Measurements from ENCODE around the gene HOXA6. TPM values are rescaled to one million over a fixed set of nuclear protein-coding genes. Genes with fewer than 3 reads are reported as not detected.
A peak's percentile ranks its signal among the peaks of the same experiment; 100 is the strongest.

Gene HOXA6
- total RNA-seq, 2 experiments from 2014 or later = 4.1 to 12.0 TPM

- BruUV-seq (replicated peaks) = no TSS peak
- TF ChIP-seq EZH2phosphoT487 (IDR thresholded peaks at IDR 0.05; ENCODE audit: borderline replicate concordance, low read depth, low read length) = no peak
- TF ChIP-seq, protein P1, sequence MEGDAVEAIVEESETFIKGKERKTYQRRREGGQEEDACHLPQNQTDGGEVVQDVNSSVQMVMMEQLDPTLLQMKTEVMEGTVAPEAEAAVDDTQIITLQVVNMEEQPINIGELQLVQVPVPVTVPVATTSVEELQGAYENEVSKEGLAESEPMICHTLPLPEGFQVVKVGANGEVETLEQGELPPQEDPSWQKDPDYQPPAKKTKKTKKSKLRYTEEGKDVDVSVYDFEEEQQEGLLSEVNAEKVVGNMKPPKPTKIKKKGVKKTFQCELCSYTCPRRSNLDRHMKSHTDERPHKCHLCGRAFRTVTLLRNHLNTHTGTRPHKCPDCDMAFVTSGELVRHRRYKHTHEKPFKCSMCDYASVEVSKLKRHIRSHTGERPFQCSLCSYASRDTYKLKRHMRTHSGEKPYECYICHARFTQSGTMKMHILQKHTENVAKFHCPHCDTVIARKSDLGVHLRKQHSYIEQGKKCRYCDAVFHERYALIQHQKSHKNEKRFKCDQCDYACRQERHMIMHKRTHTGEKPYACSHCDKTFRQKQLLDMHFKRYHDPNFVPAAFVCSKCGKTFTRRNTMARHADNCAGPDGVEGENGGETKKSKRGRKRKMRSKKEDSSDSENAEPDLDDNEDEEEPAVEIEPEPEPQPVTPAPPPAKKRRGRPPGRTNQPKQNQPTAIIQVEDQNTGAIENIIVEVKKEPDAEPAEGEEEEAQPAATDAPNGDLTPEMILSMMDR (conservative IDR thresholded peaks at IDR 0.05; ENCODE audit: low read length) = no peak
- H3K36me3 ChIP-seq (ENCODE audit: insufficient read depth, low read length) = no peaks in the 10 kb centered on the region
- H2AFZ ChIP-seq (ENCODE audit: low read length) = no peak overlapping the region
- no peaks in the 10 kb centered on the region for H3K9me2 ChIP-seq (ENCODE audit: insufficient read depth, low read length)
- POLR2A ChIA-PET = no interaction called here
- no peak for DNase-seq (ENCODE audit: low spot score)
- H3K4me2 ChIP-seq (ENCODE audit: low read length) = peak overlapping the region; percentile 69; the same call in 1 of the 2 replicates
- H4K20me1 ChIP-seq (ENCODE audit: insufficient read depth, low read length) = no peaks in the 10 kb centered on the region
- no peaks in the 10 kb centered on the region for H3K4me1 ChIP-seq (ENCODE audit: insufficient read depth, low read length, poor library complexity, severe bottlenecking)
- intact Hi-C loops (cut with micrococcal nuclease; ENCODE audit: unreplicated experiment) = no loop called here
- H3K27ac ChIP-seq (ENCODE audit: low read depth, low read length, poor library complexity, severe bottlenecking) = no peak overlapping the region
- no peaks in the 10 kb centered on the region for H3K79me2 ChIP-seq (ENCODE audit: insufficient read depth, low read depth, low read length)
- CTCF ChIA-PET (ENCODE audit: unreplicated experiment) = no interaction called here
- no peaks in the 10 kb centered on the region for H3K9me3 ChIP-seq (ENCODE audit: low read length)
- no peak overlapping the region for H3K4me3 ChIP-seq (ENCODE audit: low read depth, low read length, poor library complexity, severe bottlenecking)
Measured at GRCh38 chr7:27180431-27181420, 33.2 kb upstream of the HOXA6 start.

DNA sequence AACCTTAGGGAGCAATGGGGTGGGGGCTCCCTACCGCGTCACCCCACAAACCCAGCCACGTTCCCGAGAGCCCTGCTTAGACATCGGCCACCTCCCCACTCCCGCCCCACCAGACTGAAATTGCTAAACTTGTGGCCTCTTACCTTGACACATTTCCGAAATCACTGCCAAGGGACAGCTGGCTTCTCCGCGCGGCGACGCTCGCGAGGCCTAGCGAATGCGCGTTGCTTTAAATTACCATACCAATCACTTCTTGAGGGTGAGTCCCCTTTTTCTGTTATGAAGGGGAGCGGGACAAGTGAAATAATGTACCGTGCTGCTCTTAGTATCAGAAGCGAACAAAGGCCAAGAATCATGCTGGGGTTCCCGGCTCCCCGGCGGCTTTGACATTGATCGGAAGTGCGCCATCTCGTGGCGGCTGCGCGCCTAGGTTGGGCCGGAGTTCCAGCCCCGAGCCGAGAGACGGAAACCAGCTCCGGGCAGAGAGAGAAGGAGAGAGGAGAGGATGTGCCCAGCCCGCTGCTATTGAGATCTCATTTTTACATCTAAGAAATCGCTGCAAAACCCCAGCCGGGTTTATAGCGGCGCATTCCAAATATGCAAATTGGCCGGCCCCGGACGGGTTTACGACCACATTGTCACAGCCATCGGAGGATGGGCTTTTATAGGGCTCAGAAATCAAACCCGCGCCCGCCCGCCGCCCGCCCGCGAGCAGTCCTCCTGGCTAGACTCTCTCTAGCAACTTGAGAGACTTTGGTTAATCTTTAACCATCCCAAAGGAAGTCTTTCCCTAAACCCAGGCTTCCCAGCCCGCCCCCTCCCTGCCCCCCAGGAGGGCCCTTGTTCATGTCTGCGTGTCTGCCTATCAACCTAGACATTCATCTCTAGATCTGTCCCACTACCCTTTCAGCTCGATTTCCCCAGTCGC lies 32.2 kb upstream of the HOXA6 start:
- peak; percentile 64 for DNase-seq (ENCODE audit: low spot score)
- H4K20me1 ChIP-seq (ENCODE audit: insufficient read depth, low read length) = no peaks in the 10 kb centered on the region
- H3K36me3 ChIP-seq (ENCODE audit: insufficient read depth, low read length) = no peaks in the 10 kb centered on the region
- intact Hi-C loops (cut with micrococcal nuclease; ENCODE audit: unreplicated experiment) = no loop called here
- no peak overlapping the region for H2AFZ ChIP-seq (ENCODE audit: low read length)
- peak overlapping the region; percentile 69 for H3K4me2 ChIP-seq (ENCODE audit: low read length)
- CTCF ChIA-PET (ENCODE audit: unreplicated experiment) = interaction anchor here (0.7 kb wide), 1 partner anchor 22 kb away, joined by 3 read pairs; no protein-coding TSS in a partner anchor
- H3K9me2 ChIP-seq (ENCODE audit: insufficient read depth, low read length) = no peaks in the 10 kb centered on the region
- TF ChIP-seq, protein P1 (conservative IDR thresholded peaks at IDR 0.05; ENCODE audit: low read length) = peak; percentile 97
- no peak for TF ChIP-seq EZH2phosphoT487 (IDR thresholded peaks at IDR 0.05; ENCODE audit: borderline replicate concordance, low read depth, low read length)
- POLR2A ChIA-PET = no interaction called here
- no peak overlapping the region for H3K27ac ChIP-seq (ENCODE audit: low read depth, low read length, poor library complexity, severe bottlenecking)
- no peaks in the 10 kb centered on the region for H3K79me2 ChIP-seq (ENCODE audit: insufficient read depth, low read depth, low read length)
- H3K9me3 ChIP-seq (ENCODE audit: low read length) = no peaks in the 10 kb centered on the region
- H3K4me3 ChIP-seq (ENCODE audit: low read depth, low read length, poor library complexity, severe bottlenecking) = peak overlapping the region; percentile 49
- BruUV-seq (replicated peaks) = no TSS peak
- no peaks in the 10 kb centered on the region for H3K4me1 ChIP-seq (ENCODE audit: insufficient read depth, low read length, poor library complexity, severe bottlenecking)
